Endothelial cell (in vitro differentiated cells): ENCODE results near the gene DPPA5. TPM values are rescaled to one million over a fixed set of nuclear protein-coding genes. Genes with fewer than 3 reads are reported as not detected.
A peak's percentile ranks its signal among the peaks of the same experiment; 100 is the strongest.
"Not testable (repeated sequence)": the region's sequence is repeated elsewhere in the genome, so short reads cannot be mapped to it uniquely, and the experiment has no call there.

ENCODE experiments used
- DNase-seq: peaks from one replicate; pipeline ENCODE4 v3.0.0; 2021; ENCODE audit warnings: low spot score
- H3K27ac Mint-ChIP-seq: one replicate; pipeline ENCODE4 v1.8.0; 2021; ENCODE audit warnings: mixed read lengths, inconsistent platforms; ENCODE audit not compliant: unreplicated experiment
- H3K27me3 Mint-ChIP-seq: one replicate; pipeline ENCODE4 v1.8.0; 2021; ENCODE audit warnings: mild to moderate bottlenecking, moderate library complexity, mixed read lengths, inconsistent platforms; ENCODE audit not compliant: unreplicated experiment
- H3K36me3 Mint-ChIP-seq: one replicate; pipeline ENCODE4 v1.8.0; 2021; ENCODE audit warnings: mild to moderate bottlenecking, low read depth, mixed read lengths, inconsistent platforms; ENCODE audit not compliant: unreplicated experiment
- H3K4me1 Mint-ChIP-seq: one replicate; pipeline ENCODE4 v1.8.0; 2021; ENCODE audit warnings: mild to moderate bottlenecking, mixed read lengths, inconsistent platforms; ENCODE audit not compliant: unreplicated experiment
- H3K4me3 Mint-ChIP-seq: one replicate; pipeline ENCODE4 v1.8.0; 2021; ENCODE audit warnings: mild to moderate bottlenecking, mixed read lengths, inconsistent platforms; ENCODE audit not compliant: unreplicated experiment
- H3K9me3 Mint-ChIP-seq: one replicate; pipeline ENCODE4 v1.8.0; 2021; ENCODE audit warnings: mixed read lengths, inconsistent platforms; ENCODE audit not compliant: unreplicated experiment
- total RNA-seq: library from RNA; stranded (reverse); fragmentation: NEBNext Ultra II Directional; extraction: Animal tissue kit (Norgen Biotek cat#: 25700); gene quantifications from one replicate; pipeline ENCODE4 v1.2.1, GENCODE V29; 2021; ENCODE audit not compliant: unreplicated experiment
- TF ChIP-seq, protein P1 (sequence below): fragments of 200-600 bp; sonication (generic); IDR thresholded peaks from one replicate; pipeline ENCODE4 v1.5.0; 2021; ENCODE audit warnings: antibody characterized with exemption; ENCODE audit not compliant: unreplicated experiment

DPPA5 gene
- total RNA-seq, 1 donor from 2014 or later = not detected

- peaks cover 4% of the 10 kb centered on the region for H3K27me3 Mint-ChIP-seq
- peak overlapping the region; percentile 92 for H3K4me3 Mint-ChIP-seq
- H3K9me3 Mint-ChIP-seq = no peaks in the 10 kb centered on the region
- no peaks in the 10 kb centered on the region for H3K36me3 Mint-ChIP-seq
- DNase-seq = no peak
- H3K4me1 Mint-ChIP-seq = peaks cover 8% of the 10 kb centered on the region
- H3K27ac Mint-ChIP-seq = no peak overlapping the region
- TF ChIP-seq, protein P1, sequence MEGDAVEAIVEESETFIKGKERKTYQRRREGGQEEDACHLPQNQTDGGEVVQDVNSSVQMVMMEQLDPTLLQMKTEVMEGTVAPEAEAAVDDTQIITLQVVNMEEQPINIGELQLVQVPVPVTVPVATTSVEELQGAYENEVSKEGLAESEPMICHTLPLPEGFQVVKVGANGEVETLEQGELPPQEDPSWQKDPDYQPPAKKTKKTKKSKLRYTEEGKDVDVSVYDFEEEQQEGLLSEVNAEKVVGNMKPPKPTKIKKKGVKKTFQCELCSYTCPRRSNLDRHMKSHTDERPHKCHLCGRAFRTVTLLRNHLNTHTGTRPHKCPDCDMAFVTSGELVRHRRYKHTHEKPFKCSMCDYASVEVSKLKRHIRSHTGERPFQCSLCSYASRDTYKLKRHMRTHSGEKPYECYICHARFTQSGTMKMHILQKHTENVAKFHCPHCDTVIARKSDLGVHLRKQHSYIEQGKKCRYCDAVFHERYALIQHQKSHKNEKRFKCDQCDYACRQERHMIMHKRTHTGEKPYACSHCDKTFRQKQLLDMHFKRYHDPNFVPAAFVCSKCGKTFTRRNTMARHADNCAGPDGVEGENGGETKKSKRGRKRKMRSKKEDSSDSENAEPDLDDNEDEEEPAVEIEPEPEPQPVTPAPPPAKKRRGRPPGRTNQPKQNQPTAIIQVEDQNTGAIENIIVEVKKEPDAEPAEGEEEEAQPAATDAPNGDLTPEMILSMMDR = no peak
These were observed 44.6 kb downstream of the DPPA5 start for GRCh38 chr6:73309535-73309784.

DNA sequence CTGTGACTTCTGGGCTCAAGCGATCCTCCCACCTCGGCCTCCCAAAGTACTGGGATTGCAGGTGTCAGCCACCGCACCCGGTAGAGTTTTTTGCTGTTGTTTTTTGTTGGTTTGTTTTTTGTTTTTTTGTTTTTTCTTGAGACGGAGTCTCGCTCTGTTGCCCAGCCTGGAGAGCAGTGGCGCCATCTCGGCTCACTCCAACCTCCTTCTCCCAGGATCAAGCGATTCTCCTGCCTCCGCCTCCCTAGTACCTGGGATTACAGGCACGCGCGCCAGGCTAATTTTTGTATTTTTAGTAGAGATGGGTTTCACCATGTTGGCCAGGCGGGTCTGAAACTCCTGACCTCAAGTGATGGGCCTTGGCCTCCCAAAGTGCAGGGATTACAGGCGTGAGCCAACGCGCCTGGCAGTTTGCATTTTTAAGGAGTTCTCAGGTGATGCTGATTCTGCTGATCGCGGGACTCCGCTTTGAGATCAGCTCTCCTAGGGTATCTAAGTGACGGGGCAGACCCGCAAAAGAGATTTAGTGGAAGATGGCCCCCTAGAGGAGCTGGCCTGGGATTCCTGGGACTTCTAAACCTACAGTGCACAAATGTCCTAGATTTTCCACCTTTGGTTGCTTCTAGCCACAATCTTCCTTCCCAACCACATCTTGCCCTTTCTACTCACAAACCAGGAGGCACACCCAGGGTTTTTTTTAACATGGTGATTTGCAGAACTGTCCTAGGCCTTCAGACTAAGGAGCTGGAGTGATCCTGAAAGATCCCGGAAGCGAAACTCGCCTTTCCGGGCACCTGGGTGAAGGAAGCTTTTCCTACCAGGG is 45.2 kb downstream of the DPPA5 start:
- TF ChIP-seq, protein P1 = no peak
- H3K27me3 Mint-ChIP-seq = peaks cover 3% of the 10 kb centered on the region
- H3K4me1 Mint-ChIP-seq = peaks cover 8% of the 10 kb centered on the region
- no peak overlapping the region for H3K27ac Mint-ChIP-seq
- H3K9me3 Mint-ChIP-seq = no peaks in the 10 kb centered on the region
- H3K4me3 Mint-ChIP-seq = peak overlapping the region; percentile 92
- DNase-seq = peak; percentile 11
- H3K36me3 Mint-ChIP-seq = no peaks in the 10 kb centered on the region

- not testable (repeated sequence) for H3K27ac Mint-ChIP-seq, H3K9me3 Mint-ChIP-seq, H3K36me3 Mint-ChIP-seq, H3K27me3 Mint-ChIP-seq, H3K4me1 Mint-ChIP-seq, H3K4me3 Mint-ChIP-seq, DNase-seq
These were observed 50.3 kb downstream of the DPPA5 start for GRCh38 chr6:73303773-73304172.

Other genes starting within 250 kb of the DPPA5 start
- gene KHDC1L, start 128.8 kb downstream of the DPPA5 start, total RNA-seq = not detected
- 2.6 TPM for gene KHDC1, start 91.1 kb downstream of the DPPA5 start, total RNA-seq
- not detected for gene KHDC3L, start 8.4 kb upstream of the DPPA5 start, total RNA-seq
- gene OOEP, start 15.6 kb upstream of the DPPA5 start, total RNA-seq = not detected
- gene DDX43, start 40.6 kb upstream of the DPPA5 start, total RNA-seq = not detected
- 1.8 TPM for gene CGAS, start 98.0 kb upstream of the DPPA5 start, total RNA-seq
- 23.8 TPM for gene MTO1, start 107.5 kb upstream of the DPPA5 start, total RNA-seq
- gene EEF1A1, start 166.8 kb upstream of the DPPA5 start, total RNA-seq = 13,000 TPM